Stimulated activated CD8-positive, alpha-beta memory T cell treated with anti-CD3 and anti-CD28 coated beads, Interleukin-4, amount 100 ng/mL, for 24 hours (primary cell): ENCODE data around the gene IL36G.

Source experiments
- DNase-seq: peaks from one replicate; pipeline ENCODE4 v3.0.0-alpha.2; 2020; ENCODE audit warnings: low read depth

The IL36G gene

DNA sequence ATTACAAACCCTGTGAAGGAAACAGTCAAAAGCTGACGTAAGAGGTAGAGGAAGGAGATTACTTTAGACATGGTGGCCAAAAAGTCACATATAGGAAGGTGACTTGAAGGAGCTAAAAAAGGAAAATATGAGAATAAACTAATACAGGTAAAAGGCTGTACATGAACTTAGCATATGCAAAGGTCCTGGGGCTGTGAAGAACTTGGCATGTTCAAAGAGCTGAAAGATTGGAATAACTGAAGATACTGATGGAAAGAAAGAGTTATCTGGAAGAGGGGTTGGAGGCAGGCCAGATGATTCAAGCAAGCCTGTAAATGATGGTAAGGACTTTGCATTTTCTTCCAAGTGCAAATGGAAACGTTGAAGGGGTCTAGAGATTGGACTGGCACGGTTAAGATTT lies 40.7 kb downstream of the IL36G start:
- DNase-seq, result no peak

DNA sequence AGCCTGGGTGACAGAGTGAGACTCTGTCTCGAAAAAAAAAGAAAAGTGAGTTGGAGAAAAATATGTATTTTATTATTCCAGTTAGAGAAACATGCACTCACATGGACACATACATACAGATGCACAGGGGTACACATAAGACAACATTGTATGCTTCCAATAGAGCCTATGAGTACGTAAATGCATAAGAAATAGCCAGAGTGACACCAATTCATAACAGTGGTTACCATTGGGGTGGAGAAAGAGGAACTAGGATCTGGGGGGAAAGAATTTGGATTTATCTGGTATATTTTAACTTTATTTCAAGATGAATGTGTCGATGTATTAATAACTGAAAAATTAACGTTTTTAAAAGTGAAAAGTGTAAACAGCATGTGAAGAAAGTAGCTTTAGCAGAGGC lies 43.5 kb downstream of the IL36G start:
- no peak for DNase-seq

DNA sequence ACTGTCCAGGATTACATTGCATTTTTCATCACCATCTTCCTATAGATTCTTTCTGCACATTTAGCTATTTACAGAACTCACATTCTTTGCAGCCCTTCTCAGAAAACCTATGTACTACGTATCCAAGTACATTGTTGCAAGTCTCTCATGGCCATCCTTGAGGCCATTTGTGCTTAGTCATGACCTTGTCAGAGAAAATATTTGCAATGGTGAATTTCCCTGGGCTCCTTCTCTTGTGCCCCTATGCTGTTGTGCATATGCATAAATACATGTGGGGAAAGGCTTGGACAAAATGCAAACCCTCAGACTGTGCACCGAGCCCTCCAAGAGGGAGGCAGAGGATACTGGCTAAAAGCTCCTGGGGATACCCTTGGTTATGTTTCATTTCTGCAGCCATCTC lies 47.0 kb downstream of the IL36G start:
- no peak for DNase-seq

- no peak for DNase-seq
Observed at GRCh38 chr2:113025737-113026136, 47.9 kb downstream of the IL36G start.

- no peak for DNase-seq
Observed at GRCh38 chr2:113027691-113028090, 49.9 kb downstream of the IL36G start.

DNA sequence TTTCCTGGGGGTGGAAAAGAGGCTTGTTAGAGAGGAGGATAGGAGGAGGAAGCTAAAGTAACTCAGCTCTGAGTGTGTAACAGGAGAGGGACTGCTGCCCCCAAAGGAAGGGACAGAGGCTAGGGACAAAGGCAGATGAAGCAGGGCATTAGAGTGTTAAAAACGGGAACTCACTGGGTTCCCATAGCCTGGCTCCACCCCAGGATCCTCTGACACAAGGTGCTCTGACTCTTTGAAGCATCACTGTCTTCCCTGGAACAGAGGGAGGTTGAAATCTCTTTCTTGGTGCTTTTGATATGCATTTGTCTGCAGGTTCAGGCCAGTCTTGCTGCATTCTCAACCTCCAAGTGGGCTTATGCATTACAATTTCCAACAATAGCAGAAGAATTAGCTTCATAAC lies 50.3 kb downstream of the IL36G start:
- no peak for DNase-seq

DNA sequence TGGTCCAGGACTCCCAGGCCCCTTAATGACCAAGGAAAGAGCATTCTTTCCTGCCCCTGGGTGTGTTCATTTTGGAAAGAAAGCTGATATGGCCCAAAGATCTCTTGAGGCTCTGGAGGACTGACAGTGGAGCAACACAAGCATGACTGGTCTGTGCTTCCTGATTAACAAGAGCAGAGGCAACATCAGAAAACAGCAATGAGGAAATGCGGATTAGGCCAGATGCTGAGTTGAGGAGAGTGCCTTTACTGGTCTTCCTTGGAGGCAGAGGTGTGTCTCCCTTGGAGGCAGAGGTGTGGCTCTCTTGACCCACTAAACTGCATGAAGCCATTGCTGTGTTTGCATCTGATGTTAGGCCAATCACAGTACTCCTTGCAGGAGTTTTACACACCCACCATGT lies 54.9 kb downstream of the IL36G start:
- DNase-seq, result no peak

- no peak for DNase-seq
Observed at GRCh38 chr2:113034016-113034415, 56.2 kb downstream of the IL36G start.
